ENCODE measurements around the gene ZNF154.

Gene ZNF154

GRCh38 chr19:57712222-57712621, 3.2 kb upstream of the ZNF154 start:
- TF ChIP-seq NFIC (IDR thresholded peaks at IDR 0.05) (no peak), YY1 (IDR thresholded peaks at IDR 0.05; ENCODE audit: low read depth) (no peak), CEBPB (IDR thresholded peaks at IDR 0.05) (no peak), TEAD4 (IDR thresholded peaks at IDR 0.05) (no peak), ZBTB7A (IDR thresholded peaks at IDR 0.05; ENCODE audit: low read depth) (no peak), TCF12 (IDR thresholded peaks at IDR 0.05; ENCODE audit: low read depth) (no peak), EP300 (IDR thresholded peaks at IDR 0.05; ENCODE audit: borderline replicate concordance) (no peak), EGR1 (IDR thresholded peaks at IDR 0.05) (no peak), RAD21 (IDR thresholded peaks at IDR 0.05; ENCODE audit: low read depth) (no peak), TAF1 (IDR thresholded peaks at IDR 0.05; ENCODE audit: low read depth) (no peak), FOXM1 (IDR thresholded peaks at IDR 0.05; ENCODE audit: borderline replicate concordance, low read depth) (no peak), CREB1 (IDR thresholded peaks at IDR 0.05; ENCODE audit: low read depth) (no peak), REST (IDR thresholded peaks at IDR 0.05; ENCODE audit: low read depth) (no peak)
- TF ChIP-seq, protein P1, sequence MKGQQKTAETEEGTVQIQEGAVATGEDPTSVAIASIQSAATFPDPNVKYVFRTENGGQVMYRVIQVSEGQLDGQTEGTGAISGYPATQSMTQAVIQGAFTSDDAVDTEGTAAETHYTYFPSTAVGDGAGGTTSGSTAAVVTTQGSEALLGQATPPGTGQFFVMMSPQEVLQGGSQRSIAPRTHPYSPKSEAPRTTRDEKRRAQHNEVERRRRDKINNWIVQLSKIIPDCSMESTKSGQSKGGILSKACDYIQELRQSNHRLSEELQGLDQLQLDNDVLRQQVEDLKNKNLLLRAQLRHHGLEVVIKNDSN (IDR thresholded peaks at IDR 0.05), result no peak
- TF ChIP-seq, protein P2, sequence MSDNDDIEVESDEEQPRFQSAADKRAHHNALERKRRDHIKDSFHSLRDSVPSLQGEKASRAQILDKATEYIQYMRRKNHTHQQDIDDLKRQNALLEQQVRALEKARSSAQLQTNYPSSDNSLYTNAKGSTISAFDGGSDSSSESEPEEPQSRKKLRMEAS (IDR thresholded peaks at IDR 0.05), result no peak

- no peak for TF ChIP-seq TEAD4 (IDR thresholded peaks at IDR 0.05)
- no peak for TF ChIP-seq ZBTB7A (IDR thresholded peaks at IDR 0.05; ENCODE audit: low read depth)
- no peak for TF ChIP-seq FOXM1 (IDR thresholded peaks at IDR 0.05; ENCODE audit: borderline replicate concordance, low read depth)
- no peak for TF ChIP-seq EP300 (IDR thresholded peaks at IDR 0.05; ENCODE audit: borderline replicate concordance)
- no peak for TF ChIP-seq CREB1 (IDR thresholded peaks at IDR 0.05; ENCODE audit: low read depth)
- TF ChIP-seq CEBPB (IDR thresholded peaks at IDR 0.05), result no peak
- TF ChIP-seq RAD21 (IDR thresholded peaks at IDR 0.05; ENCODE audit: low read depth), result no peak
- TF ChIP-seq TCF12 (IDR thresholded peaks at IDR 0.05; ENCODE audit: low read depth), result no peak
- TF ChIP-seq, protein P1 (IDR thresholded peaks at IDR 0.05), result no peak
These were observed 612 bp upstream of the ZNF154 start for GRCh38 chr19:57709616-57710015.

DNA sequence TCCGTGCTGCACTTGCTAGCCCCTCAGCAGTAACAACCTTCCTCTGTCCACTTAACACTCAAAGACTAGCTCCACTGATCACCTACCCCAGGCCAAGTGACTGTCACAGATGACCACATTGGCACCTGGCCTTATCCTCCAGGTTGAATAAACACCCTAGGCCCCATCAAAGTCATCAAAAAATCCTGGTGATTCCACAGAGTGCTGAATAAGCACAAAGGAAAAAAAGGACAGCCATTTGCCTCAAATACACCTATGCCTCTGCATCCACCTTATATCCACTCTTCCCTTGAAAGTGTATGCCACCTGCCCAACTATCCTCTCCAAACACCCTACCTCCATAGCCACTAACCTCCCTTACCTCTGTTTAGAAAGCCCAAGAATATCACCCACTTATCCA, 2.7 kb downstream of the ZNF154 start:
- TF ChIP-seq CEBPB (IDR thresholded peaks at IDR 0.05) (no peak), CREB1 (IDR thresholded peaks at IDR 0.05; ENCODE audit: low read depth) (no peak), ZBTB7A (IDR thresholded peaks at IDR 0.05; ENCODE audit: low read depth) (no peak), NFIC (IDR thresholded peaks at IDR 0.05) (no peak), FOXM1 (IDR thresholded peaks at IDR 0.05; ENCODE audit: borderline replicate concordance, low read depth) (no peak), REST (IDR thresholded peaks at IDR 0.05; ENCODE audit: low read depth) (no peak), EP300 (IDR thresholded peaks at IDR 0.05; ENCODE audit: borderline replicate concordance) (no peak)
- TF ChIP-seq, protein P1 (IDR thresholded peaks at IDR 0.05), result no peak
- TF ChIP-seq, protein P2 (IDR thresholded peaks at IDR 0.05), result no peak

DNA sequence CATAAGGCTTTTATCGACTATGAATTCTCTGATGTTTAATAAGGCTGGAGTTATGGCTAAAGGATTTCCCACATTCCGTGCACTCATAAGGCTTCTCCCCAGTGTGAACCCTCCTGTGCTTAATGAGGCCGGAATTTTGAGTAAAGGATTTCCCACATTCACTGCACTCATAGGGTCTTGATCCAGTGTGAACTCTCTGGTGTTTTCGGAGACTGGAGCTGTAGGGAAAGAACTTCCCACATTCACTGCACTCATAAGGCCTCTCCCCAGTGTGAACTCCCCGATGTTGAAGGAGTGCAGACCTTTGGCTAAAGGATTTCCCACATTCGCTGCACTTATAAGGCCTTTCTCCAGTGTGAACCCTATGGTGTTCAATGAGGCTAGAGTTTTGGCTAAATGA, 7.4 kb downstream of the ZNF154 start:
- TF ChIP-seq TCF12 (IDR thresholded peaks at IDR 0.05; ENCODE audit: low read depth), result no peak
- no peak for TF ChIP-seq NFIC (IDR thresholded peaks at IDR 0.05)
- no peak for TF ChIP-seq CEBPB (IDR thresholded peaks at IDR 0.05)
- TF ChIP-seq FOXM1 (IDR thresholded peaks at IDR 0.05; ENCODE audit: borderline replicate concordance, low read depth), result no peak
- no peak for TF ChIP-seq REST (IDR thresholded peaks at IDR 0.05; ENCODE audit: low read depth)
- TF ChIP-seq TEAD4 (IDR thresholded peaks at IDR 0.05), result no peak
- TF ChIP-seq, protein P2 (IDR thresholded peaks at IDR 0.05), result no peak
- TF ChIP-seq CREB1 (IDR thresholded peaks at IDR 0.05; ENCODE audit: low read depth), result no peak
- TF ChIP-seq EGR1 (IDR thresholded peaks at IDR 0.05), result no peak
- no peak for TF ChIP-seq ZBTB7A (IDR thresholded peaks at IDR 0.05; ENCODE audit: low read depth)
- TF ChIP-seq, protein P1 (IDR thresholded peaks at IDR 0.05), result no peak
- TF ChIP-seq TAF1 (IDR thresholded peaks at IDR 0.05; ENCODE audit: low read depth), result no peak
- no peak for TF ChIP-seq YY1 (IDR thresholded peaks at IDR 0.05; ENCODE audit: low read depth)
- TF ChIP-seq EP300 (IDR thresholded peaks at IDR 0.05; ENCODE audit: borderline replicate concordance), result no peak

Data from Ishikawa (cell line).